Trophoblast cell (in vitro differentiated cells and primary cell): ENCODE data around the gene ARHGAP6.

ENCODE experiments used
- DNase-seq, 2 donors: peaks; one replicate each; pipeline ENCODE4 v3.0.0-alpha.2; 2016
- H2AFZ ChIP-seq: 2 replicates; pipeline ENCODE4 v1.6.1; 2013; ENCODE audit warnings: low read length, moderate library complexity, mild to moderate bottlenecking; ENCODE audit not compliant: insufficient read depth, poor library complexity
- H2AK5ac ChIP-seq: 2 replicates; pipeline ENCODE4 v1.6.1; 2013; ENCODE audit warnings: mild to moderate bottlenecking, low read length
- H2BK120ac ChIP-seq: 2 replicates; pipeline ENCODE4 v1.6.1; 2013; ENCODE audit warnings: low read length, mild to moderate bottlenecking, moderate library complexity; ENCODE audit not compliant: insufficient read depth, poor library complexity
- H2BK12ac ChIP-seq: 2 replicates; pipeline ENCODE4 v1.6.1; 2013; ENCODE audit warnings: mild to moderate bottlenecking, low read length, moderate library complexity
- H2BK5ac ChIP-seq: 2 replicates; pipeline ENCODE4 v1.6.1; 2013; ENCODE audit warnings: low read length, low read depth, moderate library complexity, mild to moderate bottlenecking; ENCODE audit not compliant: poor library complexity
- H3K14ac ChIP-seq: 2 replicates; pipeline ENCODE4 v1.6.1; 2013; ENCODE audit warnings: mild to moderate bottlenecking, low read length
- H3K18ac ChIP-seq: 2 replicates; pipeline ENCODE4 v1.6.1; 2013; ENCODE audit warnings: mild to moderate bottlenecking, low read length
- H3K23ac ChIP-seq: 2 replicates; pipeline ENCODE4 v1.6.1; 2013; ENCODE audit warnings: low read length
- H3K27ac ChIP-seq: 2 replicates; pipeline ENCODE4 v1.5.1; 2013; ENCODE audit warnings: low read depth, mild to moderate bottlenecking, inconsistent platforms, low read length, moderate library complexity
- H3K27me3 ChIP-seq: 2 replicates; pipeline ENCODE4 v1.6.1; 2013; ENCODE audit warnings: inconsistent platforms, mild to moderate bottlenecking, low read length, moderate library complexity; ENCODE audit not compliant: insufficient read depth
- H3K36me3 ChIP-seq, 2 experiments: 1 replicate in 1 of 2; 2 replicates in 1 of 2; pipeline ENCODE4 v1.6.1; 2013; ENCODE audit warnings: low read length in 2 of 2, mild to moderate bottlenecking in 2 of 2, moderate library complexity in 1 of 2; ENCODE audit not compliant: insufficient read depth in 2 of 2, control insufficient read depth in 1 of 2
- H3K4ac ChIP-seq: 2 replicates; pipeline ENCODE4 v1.6.1; 2013; ENCODE audit warnings: low read depth, mild to moderate bottlenecking, low read length, moderate library complexity
- H3K4me1 ChIP-seq, 2 experiments: 1 replicate in 1 of 2; 2 replicates in 1 of 2; pipeline ENCODE4 v1.6.1; 2013; ENCODE audit warnings: low read length in 2 of 2, mild to moderate bottlenecking in 2 of 2, moderate library complexity in 1 of 2; ENCODE audit not compliant: insufficient read depth in 2 of 2, control insufficient read depth in 1 of 2
- H3K4me2 ChIP-seq: 2 replicates; pipeline ENCODE4 v1.6.1; 2013; ENCODE audit warnings: inconsistent platforms, mild to moderate bottlenecking, low read length, moderate library complexity
- H3K4me3 ChIP-seq: 2 replicates; pipeline ENCODE4 v1.5.1; 2013; ENCODE audit warnings: mild to moderate bottlenecking, low read depth, low read length, inconsistent platforms
- H3K79me1 ChIP-seq: one replicate; pipeline ENCODE4 v1.6.1; 2013; ENCODE audit warnings: low read length
- H3K79me2 ChIP-seq: 2 replicates; pipeline ENCODE4 v1.6.1; 2013; ENCODE audit warnings: low read length, mild to moderate bottlenecking; ENCODE audit not compliant: control insufficient read depth, insufficient read depth, poor library complexity
- H3K9ac ChIP-seq: 2 replicates; pipeline ENCODE4 v1.6.1; 2013; ENCODE audit warnings: mild to moderate bottlenecking, low read length
- H3K9me3 ChIP-seq: 2 replicates; pipeline ENCODE4 v1.6.1; 2013; ENCODE audit warnings: low read depth, mild to moderate bottlenecking, control low read depth, inconsistent platforms, low read length; ENCODE audit not compliant: insufficient read depth
- H4K12ac ChIP-seq: 2 replicates; pipeline ENCODE4 v1.6.1; 2013; ENCODE audit warnings: low read depth, mild to moderate bottlenecking, low read length, moderate library complexity
- H4K8ac ChIP-seq: 2 replicates; pipeline ENCODE4 v1.6.1; 2013; ENCODE audit warnings: low read depth, mild to moderate bottlenecking, low read length, moderate library complexity
- H4K91ac ChIP-seq: one replicate; pipeline ENCODE4 v1.6.1; 2013; ENCODE audit warnings: low read depth, mild to moderate bottlenecking, low read length, moderate library complexity
- WGBS: extraction: QIAGEN DNeasy Blood & Tissue Kit; methylation state at CpG from one replicate; pipeline ENCODE4 v1.1.7; 2013; ENCODE audit warnings: missing lambda C conversion rate; ENCODE audit not compliant: insufficient read length, insufficient coverage; ENCODE audit errors: extremely low coverage; 5-methylcytosine and 5-hydroxymethylcytosine counted together

Gene ARHGAP6

GRCh38 chrX:11666952-11667685, 1.4 kb upstream of the ARHGAP6 start:
- H3K4me3 ChIP-seq = no peak overlapping the region
- no CpG with 5 or more reads among the region's 12 CpGs for WGBS
- no peaks in the 10 kb centered on the region for H3K79me1 ChIP-seq
- H2BK5ac ChIP-seq = no peak overlapping the region
- H3K4ac ChIP-seq = no peak overlapping the region
- no peak overlapping the region for H4K12ac ChIP-seq
- no peak overlapping the region for H2AFZ ChIP-seq
- no peak overlapping the region for H3K14ac ChIP-seq
- peaks cover 3 to 10% of the 10 kb centered on the region in 2 experiments for H3K4me1 ChIP-seq
- H2BK120ac ChIP-seq = no peak overlapping the region
- no peaks in the 10 kb centered on the region for H3K9me3 ChIP-seq
- no peak overlapping the region for H2AK5ac ChIP-seq
- peaks cover 7% of the 10 kb centered on the region for H3K27me3 ChIP-seq
- DNase-seq = no peak
- H3K79me2 ChIP-seq = no peaks in the 10 kb centered on the region
- H4K8ac ChIP-seq = no peak overlapping the region
- H3K36me3 ChIP-seq = no peaks in the 10 kb centered on the region
- no peak overlapping the region for H3K18ac ChIP-seq
- no peak overlapping the region for H3K27ac ChIP-seq
- no peak overlapping the region for H4K91ac ChIP-seq
- H2BK12ac ChIP-seq = no peak overlapping the region
- H3K9ac ChIP-seq = no peak overlapping the region
- no peak overlapping the region for H3K4me2 ChIP-seq
- H3K23ac ChIP-seq = no peak overlapping the region

- H4K8ac ChIP-seq = no peak overlapping the region
- no peak overlapping the region for H3K4ac ChIP-seq
- no peak overlapping the region for H2BK12ac ChIP-seq
- peaks cover 7% of the 10 kb centered on the region for H3K27me3 ChIP-seq
- H3K4me3 ChIP-seq = peak overlapping the region; percentile 59
- no peak overlapping the region for H3K9ac ChIP-seq
- H2BK120ac ChIP-seq = no peak overlapping the region
- H4K12ac ChIP-seq = peak overlapping the region; percentile 43
- no CpG with 5 or more reads among the region's 24 CpGs for WGBS
- H3K18ac ChIP-seq = no peak overlapping the region
- no peak overlapping the region for H3K27ac ChIP-seq
- no peak overlapping the region for H2AFZ ChIP-seq
- no peak overlapping the region for H3K23ac ChIP-seq
- no peaks in the 10 kb centered on the region for H3K9me3 ChIP-seq
- H3K79me1 ChIP-seq = no peaks in the 10 kb centered on the region
- no peak overlapping the region for H4K91ac ChIP-seq
- H2AK5ac ChIP-seq = no peak overlapping the region
- peak overlapping the region; percentile 98 for H3K4me2 ChIP-seq
- H2BK5ac ChIP-seq = no peak overlapping the region
- H3K14ac ChIP-seq = no peak overlapping the region
- no peaks in the 10 kb centered on the region for H3K36me3 ChIP-seq
- peaks cover 3 to 10% of the 10 kb centered on the region in 2 experiments for H3K4me1 ChIP-seq
- DNase-seq = no peak
- H3K79me2 ChIP-seq = no peaks in the 10 kb centered on the region
Observed at GRCh38 chrX:11666164-11666563, 444 bp upstream of the ARHGAP6 start.

DNA sequence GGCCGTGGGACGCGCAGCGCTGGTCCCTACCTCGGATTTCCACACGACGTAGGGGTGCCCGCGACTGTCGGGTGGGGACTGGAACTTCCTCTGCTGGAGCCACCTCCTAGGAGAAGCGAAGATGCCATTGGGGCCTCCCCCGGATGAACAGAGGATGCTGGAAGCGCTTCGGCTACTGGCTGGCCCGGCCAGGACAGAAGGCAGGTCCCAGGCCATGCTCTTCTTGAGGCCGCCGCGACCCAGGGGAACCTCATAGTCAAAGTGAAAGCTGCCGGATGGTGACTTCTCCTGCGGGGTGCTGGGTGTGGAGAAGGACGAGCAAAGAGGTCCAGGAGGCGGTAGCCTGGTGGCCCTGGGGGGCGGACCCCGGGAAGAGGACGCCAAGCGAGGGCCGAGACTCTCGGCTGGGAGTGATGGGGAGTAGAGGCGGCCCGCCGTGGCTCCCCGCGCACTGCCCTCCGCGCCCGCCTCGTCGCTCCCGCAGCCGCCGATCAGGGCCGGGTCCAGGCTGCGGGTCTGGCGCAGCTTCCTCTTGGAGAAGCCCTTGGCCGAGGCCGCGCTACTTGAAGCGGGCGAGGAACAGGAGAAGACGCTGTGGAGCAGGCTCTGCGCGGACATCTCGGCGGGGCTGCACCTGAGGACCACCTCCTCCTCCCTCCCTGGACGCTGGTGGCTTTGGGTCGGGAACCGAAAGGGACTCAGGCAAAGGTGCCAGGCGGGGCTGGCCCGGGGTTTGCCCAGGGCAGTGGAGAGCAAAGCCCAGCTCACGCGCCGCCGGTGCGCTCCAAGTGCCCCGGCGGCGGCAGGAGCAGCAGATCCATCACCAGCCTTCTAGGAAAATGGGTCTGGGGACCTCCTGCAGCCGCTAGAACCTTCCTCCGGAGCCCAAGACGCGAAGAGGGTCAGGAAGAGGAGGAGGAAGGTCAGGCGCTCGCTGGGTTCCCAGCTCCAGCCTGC, 1.2 kb downstream of the ARHGAP6 start:
- WGBS = no CpG with 5 or more reads among the region's 73 CpGs
- Histone ChIP-seq H3K4me3 (peak overlapping the region; percentile 73), H4K12ac (no peak overlapping the region)

GRCh38 chrX:11663875-11664210, 1.9 kb downstream of the ARHGAP6 start:
- Histone ChIP-seq H2AFZ (no peak overlapping the region), H3K4me3 (no peak overlapping the region), H3K4ac (no peak overlapping the region), H3K18ac (no peak overlapping the region), H2BK12ac (no peak overlapping the region), H2BK5ac (no peak overlapping the region), H3K79me2 (no peaks in the 10 kb centered on the region), H3K4me2 (peak overlapping the region; percentile 98), H3K27ac (no peak overlapping the region), H4K12ac (no peak overlapping the region), H2AK5ac (no peak overlapping the region), H3K27me3 (peaks cover 7% of the 10 kb centered on the region), H4K91ac (no peak overlapping the region), H2BK120ac (no peak overlapping the region), H3K9me3 (no peaks in the 10 kb centered on the region), H4K8ac (no peak overlapping the region), H3K36me3 (no peaks in the 10 kb centered on the region), H3K14ac (no peak overlapping the region), H3K79me1 (no peaks in the 10 kb centered on the region), H3K4me1 (peaks cover 3 to 10% of the 10 kb centered on the region in 2 experiments), H3K9ac (no peak overlapping the region), H3K23ac (no peak overlapping the region)
- DNase-seq = no peak
- no CpG with 5 or more reads among the region's 6 CpGs for WGBS

More for the DNA sequence above, 1.2 kb downstream of the ARHGAP6 start:
- no peaks in the 10 kb centered on the region for H3K79me2 ChIP-seq
- no peak overlapping the region for H2AK5ac ChIP-seq
- H2AFZ ChIP-seq = no peak overlapping the region
- peaks cover 7% of the 10 kb centered on the region for H3K27me3 ChIP-seq
- no peak overlapping the region for H4K8ac ChIP-seq
- peak overlapping the region; percentile 98 for H3K4me2 ChIP-seq
- H3K4me1 ChIP-seq = peaks cover 3 to 10% of the 10 kb centered on the region in 2 experiments
- no peak overlapping the region for H3K23ac ChIP-seq
- no peaks in the 10 kb centered on the region for H3K79me1 ChIP-seq
- H3K36me3 ChIP-seq = no peaks in the 10 kb centered on the region
- peak in 1 of 2 donors; percentile 10 for DNase-seq
- H3K4ac ChIP-seq = no peak overlapping the region
- no peaks in the 10 kb centered on the region for H3K9me3 ChIP-seq
- no peak overlapping the region for H4K91ac ChIP-seq
- H2BK5ac ChIP-seq = no peak overlapping the region
- no peak overlapping the region for H3K14ac ChIP-seq
- no peak overlapping the region for H2BK12ac ChIP-seq
- no peak overlapping the region for H3K18ac ChIP-seq
- H3K27ac ChIP-seq = no peak overlapping the region
- H2BK120ac ChIP-seq = no peak overlapping the region
- peak overlapping the region; percentile 53 for H3K9ac ChIP-seq
